Prostate gland (tissue), 2 donors: ENCODE measurements around the gene FSTL5. TPM values are rescaled to one million over a fixed set of nuclear protein-coding genes. Genes with fewer than 3 reads are reported as not detected.

Experiments used
- DNase-seq: peaks from one replicate; pipeline ENCODE4 v3.0.0-alpha.2; 2019; ENCODE audit warnings: low spot score
- H3K27ac ChIP-seq, 2 donors: fragments of 200-600 bp; sonication (generic); 2 replicates each; pipeline ENCODE4 v1.5.1; 2017 to 2019
- H3K27me3 ChIP-seq: fragments of 200-600 bp; sonication (generic); replicated peaks from 2 replicates; pipeline ENCODE4 v1.5.1; 2019; ENCODE audit not compliant: insufficient read depth
- H3K36me3 ChIP-seq, 2 donors: fragments of 200-600 bp; sonication (generic); 1 replicate in 1 of 2; 2 replicates in 1 of 2; pipeline versions ENCODE4 v1.5.1 to v1.8.1; 2017 to 2019
- H3K4me1 ChIP-seq: fragments of 200-600 bp; sonication (generic); replicated peaks from 2 replicates; pipeline ENCODE4 v1.5.1; 2019
- H3K4me3 ChIP-seq, 2 donors: fragments of 200-600 bp; sonication (generic); 2 replicates each; pipeline ENCODE4 v1.5.1; 2017 to 2019
- H3K9me3 ChIP-seq: fragments of 200-600 bp; sonication (generic); 2 replicates; pipeline ENCODE4 v1.5.1; 2017
- CTCF ChIP-seq, 4 experiments: fragments of 200-600 bp in 2 of 4; fragments of 450-650 bp in 2 of 4; sonication (generic) in 2 of 4; IDR thresholded peaks; 1 replicate in 3 of 4; 2 replicates in 1 of 4; pipeline ENCODE4 v1.5.1; 2016 to 2019; ENCODE audit warnings: antibody characterized with exemption in 4 of 4, mild to moderate bottlenecking in 2 of 4, moderate library complexity in 2 of 4
- POLR2A ChIP-seq: fragments of 450-650 bp; IDR thresholded peaks from one replicate; pipeline ENCODE4 v1.6.1; 2016; ENCODE audit warnings: antibody characterized with exemption, mild to moderate bottlenecking
- POLR2AphosphoS5 ChIP-seq: sonication (generic); formaldehyde crosslinking; IDR thresholded peaks from one replicate; pipeline ENCODE4 v1.6.1; 2017; ENCODE audit warnings: antibody characterized with exemption
- WGBS: methylation state at CpG from one replicate; pipeline ENCODE4 v1.1.5; 2018; 5-methylcytosine and 5-hydroxymethylcytosine counted together
- intact Hi-C: fragments of 100-400 bp; cut with DNase I; formaldehyde crosslinking; loops from one replicate; pipeline ENCODE4 v1.14.2; 2022
- total RNA-seq, 2 donors: library from RNA; depleted of rRNA; stranded (reverse); fragments of >200 nt; gene quantifications; one replicate each; pipeline ENCODE4 v1.1.0, GENCODE V29; 2016

Gene FSTL5
- total RNA-seq, 2 donors from 2014 or later, result 0.45 TPM; not detected in 1

- no peak overlapping the region for H3K4me3 ChIP-seq
- H3K36me3 ChIP-seq, result no peaks in the 10 kb centered on the region
- 90% methylated on average over 7 of the region's 7 CpGs for WGBS
- TF ChIP-seq POLR2AphosphoS5 (no peak), CTCF (IDR thresholded peaks at IDR 0.05) (no peak), POLR2A (no peak)
- intact Hi-C loops, result no loop called here
- no peaks in the 10 kb centered on the region for H3K4me1 ChIP-seq
- no peaks in the 10 kb centered on the region for H3K27me3 ChIP-seq
- H3K27ac ChIP-seq, result no peak overlapping the region
- no peaks in the 10 kb centered on the region for H3K9me3 ChIP-seq
- no peak for DNase-seq
These were observed 499.1 kb downstream of the FSTL5 start for GRCh38 chr4:161664740-161665139.

GRCh38 chr4:161663844-161664243, 500.0 kb downstream of the FSTL5 start:
- TF ChIP-seq CTCF (IDR thresholded peaks at IDR 0.05) (no peak), POLR2A (no peak), POLR2AphosphoS5 (no peak)
- H3K4me3 ChIP-seq, result no peak overlapping the region
- H3K9me3 ChIP-seq, result no peaks in the 10 kb centered on the region
- H3K27ac ChIP-seq, result no peak overlapping the region
- no peak for DNase-seq
- intact Hi-C loops, result no loop called here
- no peaks in the 10 kb centered on the region for H3K36me3 ChIP-seq
- 87% methylated on average over 6 of the region's 6 CpGs for WGBS
- no peaks in the 10 kb centered on the region for H3K4me1 ChIP-seq
- no peaks in the 10 kb centered on the region for H3K27me3 ChIP-seq

- intact Hi-C loops, result no loop called here
- no peak for DNase-seq
- Histone ChIP-seq H3K27ac (no peak overlapping the region), H3K4me3 (no peak overlapping the region), H3K36me3 (no peaks in the 10 kb centered on the region), H3K4me1 (no peaks in the 10 kb centered on the region), H3K9me3 (no peaks in the 10 kb centered on the region), H3K27me3 (no peaks in the 10 kb centered on the region)
- TF ChIP-seq POLR2AphosphoS5, result no peak
- no peak for TF ChIP-seq CTCF (IDR thresholded peaks at IDR 0.05)
- no peak for TF ChIP-seq POLR2A
- WGBS, result 77% methylated on average over 2 of the region's 2 CpGs
These were observed 505.1 kb downstream of the FSTL5 start for GRCh38 chr4:161658676-161659075.

GRCh38 chr4:161657616-161658015, 506.2 kb downstream of the FSTL5 start:
- H3K27ac ChIP-seq, result no peak overlapping the region
- TF ChIP-seq CTCF (IDR thresholded peaks at IDR 0.05), result no peak
- no peak for TF ChIP-seq POLR2AphosphoS5
- TF ChIP-seq POLR2A, result no peak
- H3K27me3 ChIP-seq, result no peaks in the 10 kb centered on the region
- 63% methylated on average over 3 of the region's 3 CpGs for WGBS
- intact Hi-C loops, result no loop called here
- no peak for DNase-seq
- H3K4me1 ChIP-seq, result no peaks in the 10 kb centered on the region
- no peaks in the 10 kb centered on the region for H3K36me3 ChIP-seq
- no peaks in the 10 kb centered on the region for H3K9me3 ChIP-seq
- no peak overlapping the region for H3K4me3 ChIP-seq

- no peaks in the 10 kb centered on the region for H3K36me3 ChIP-seq
- H3K27me3 ChIP-seq, result no peaks in the 10 kb centered on the region
- TF ChIP-seq POLR2A, result no peak
- TF ChIP-seq CTCF (IDR thresholded peaks at IDR 0.05), result no peak
- no peak for TF ChIP-seq POLR2AphosphoS5
- H3K27ac ChIP-seq, result no peak overlapping the region
- no peaks in the 10 kb centered on the region for H3K4me1 ChIP-seq
- H3K4me3 ChIP-seq, result no peak overlapping the region
- WGBS, result 70% methylated on average over 3 of the region's 3 CpGs
- no peaks in the 10 kb centered on the region for H3K9me3 ChIP-seq
- DNase-seq, result no peak
- intact Hi-C loops, result no loop called here
These were observed 507.2 kb downstream of the FSTL5 start for GRCh38 chr4:161656594-161656993.
